GM23338 (cell line): ENCODE data around the gene SENP5. TPM values are rescaled to one million over a fixed set of nuclear protein-coding genes. Genes with fewer than 3 reads are reported as not detected.

ENCODE experiments used
- ATAC-seq: fragments of 200-7000 bp; cut with Tn5 transposase; 3 replicates; pipeline ENCODE4 v1.9.1; 2020
- DNase-seq: peaks from one replicate; pipeline ENCODE4 v3.0.0-alpha.2; 2015; ENCODE audit warnings: low spot score
- H2AFZ ChIP-seq: fragments of 200-600 bp; sonication (generic); 2 replicates; pipeline ENCODE4 v1.8.0; 2016; ENCODE audit warnings: antibody characterized with exemption, mild to moderate bottlenecking, moderate library complexity
- H3F3A ChIP-seq: fragments of 200-600 bp; sonication (generic); replicated peaks from 2 replicates; pipeline ENCODE4 v1.8.0; 2017; ENCODE audit warnings: antibody characterized with exemption, mixed run types, low read depth
- H3K27ac ChIP-seq: fragments of 200-600 bp; sonication (generic); 2 replicates; pipeline ENCODE4 v1.6.1; 2016; ENCODE audit warnings: low read depth
- H3K27me3 ChIP-seq: fragments of 200-600 bp; sonication (generic); 2 replicates; pipeline ENCODE4 v1.8.0; 2016; ENCODE audit warnings: mild to moderate bottlenecking, mixed run types, moderate library complexity; ENCODE audit not compliant: insufficient read depth
- H3K36me3 ChIP-seq: fragments of 200-600 bp; sonication (generic); 2 replicates; pipeline ENCODE4 v1.8.0; 2016; ENCODE audit warnings: mild to moderate bottlenecking; ENCODE audit not compliant: insufficient read depth
- H3K4me1 ChIP-seq: fragments of 200-600 bp; sonication (generic); 2 replicates; pipeline ENCODE4 v1.8.0; 2016; ENCODE audit warnings: mild to moderate bottlenecking, moderate library complexity; ENCODE audit not compliant: insufficient read depth
- H3K4me2 ChIP-seq: fragments of 200-600 bp; sonication (generic); 2 replicates; pipeline ENCODE4 v1.7.1; 2017; ENCODE audit warnings: mixed run types
- H3K4me3 ChIP-seq: fragments of 200-600 bp; sonication (generic); 2 replicates; pipeline ENCODE4 v1.6.1; 2016; ENCODE audit warnings: mixed run types
- H3K79me2 ChIP-seq: fragments of 200-600 bp; sonication (generic); replicated peaks from 2 replicates; pipeline ENCODE4 v1.8.0; 2017; ENCODE audit warnings: mild to moderate bottlenecking; ENCODE audit not compliant: insufficient read depth
- H3K9me2 ChIP-seq: fragments of 200-600 bp; sonication (generic); 2 replicates; pipeline ENCODE4 v1.8.0; 2017; ENCODE audit not compliant: insufficient read depth
- H4K20me1 ChIP-seq: fragments of 200-600 bp; sonication (generic); replicated peaks from 2 replicates; pipeline ENCODE4 v1.8.0; 2017; ENCODE audit warnings: mild to moderate bottlenecking; ENCODE audit not compliant: insufficient read depth
- H3K27ac Mint-ChIP-seq: 2 replicates; pipeline ENCODE4 v1.8.0; 2020; ENCODE audit warnings: inconsistent platforms, mild to moderate bottlenecking, moderate library complexity, mixed read lengths
- H3K27me3 Mint-ChIP-seq: 3 replicates; pipeline ENCODE4 v1.8.0; 2022; ENCODE audit warnings: low read depth, mild to moderate bottlenecking, moderate library complexity, mixed read lengths, inconsistent platforms; ENCODE audit not compliant: insufficient read depth, poor library complexity
- H3K36me3 Mint-ChIP-seq: 3 replicates; pipeline ENCODE4 v1.8.0; 2021; ENCODE audit warnings: low read depth, mild to moderate bottlenecking, inconsistent platforms, moderate library complexity, mixed read lengths
- H3K4me1 Mint-ChIP-seq: 3 replicates; pipeline ENCODE4 v1.8.0; 2020; ENCODE audit warnings: mild to moderate bottlenecking, inconsistent platforms, mixed read lengths
- H3K4me3 Mint-ChIP-seq: 3 replicates; pipeline ENCODE4 v1.8.0; 2021; ENCODE audit warnings: moderate library complexity, mild to moderate bottlenecking, inconsistent platforms, mixed read lengths
- H3K9me3 Mint-ChIP-seq: 3 replicates; pipeline ENCODE4 v1.8.0; 2020; ENCODE audit warnings: moderate library complexity, mild to moderate bottlenecking, inconsistent platforms, mixed read lengths
- CREB1 ChIP-seq: fragments of 250-450 bp; sonication (Bioruptor Pico); IDR thresholded peaks from 2 replicates; pipeline ENCODE4 v1.5.0; 2020; ENCODE audit warnings: low read depth, mild to moderate bottlenecking, moderate library complexity
- CTCF ChIP-seq, 2 experiments: fragments of 200-600 bp in 1 of 2; sonication (generic) in 1 of 2; conservative IDR thresholded peaks; 2 replicates each; pipeline versions ENCODE4 v1.5.1 to v1.6.1; 2016 to 2017; ENCODE audit warnings: antibody characterized with exemption in 2 of 2, low read depth in 2 of 2, mild to moderate bottlenecking in 2 of 2, moderate library complexity in 1 of 2
- EZH2 ChIP-seq: fragments of 200-600 bp; sonication (generic); IDR thresholded peaks from one replicate; pipeline ENCODE4 v1.8.0; 2017; ENCODE audit warnings: antibody characterized with exemption, mild to moderate bottlenecking, low read depth; ENCODE audit not compliant: unreplicated experiment
- EZH2phosphoT487 ChIP-seq: fragments of 200-600 bp; sonication (generic); IDR thresholded peaks from one replicate; pipeline ENCODE4 v1.8.1; 2018; ENCODE audit warnings: antibody characterized with exemption; ENCODE audit not compliant: unreplicated experiment
- NANOG ChIP-seq: IDR thresholded peaks from 2 replicates; pipeline ENCODE4 v1.6.1; 2016; ENCODE audit warnings: antibody characterized with exemption, borderline replicate concordance
- POLR2AphosphoS5 ChIP-seq: IDR thresholded peaks from 2 replicates; pipeline ENCODE4 v1.6.1; 2016; ENCODE audit warnings: antibody characterized with exemption, low read depth
- REST ChIP-seq: IDR thresholded peaks from one replicate; pipeline ENCODE4 v1.6.1; 2018; ENCODE audit warnings: antibody characterized with exemption; ENCODE audit not compliant: unreplicated experiment
- STAT1 ChIP-seq: IDR thresholded peaks from one replicate; pipeline ENCODE4 v1.6.1; 2016; ENCODE audit warnings: antibody characterized with exemption; ENCODE audit not compliant: unreplicated experiment
- ZNF114 ChIP-seq: fragments of 250-450 bp; sonication (Bioruptor Pico); IDR thresholded peaks from 2 replicates; pipeline ENCODE4 v1.5.0; 2020; ENCODE audit warnings: mild to moderate bottlenecking, moderate library complexity
- polyA plus RNA-seq: library from polyadenylated mRNA; unstranded; fragments of >200 nt; fragmentation: Nextera tagmentation; extraction: Ambion mirVana; gene quantifications from 2 replicates; pipeline ENCODE4 v1.2.1, GENCODE V29; 2016
- total RNA-seq: library from RNA; depleted of rRNA; stranded (reverse); fragments of >200 nt; shearing (Covaris generic); gene quantifications from 2 replicates; pipeline ENCODE4 v1.2.3, GENCODE V29; 2014

Gene SENP5
- total and polyA plus RNA-seq, 2 experiments from 2014 or later: 12.2 to 34.3 TPM

GRCh38 chr3:196976941-196977340 lies 109.2 kb downstream of the SENP5 start (continued):
- TF ChIP-seq CTCF (conservative IDR thresholded peaks at IDR 0.05; ENCODE audit: low read depth in 2 of 2) (no peak), POLR2AphosphoS5 (no peak), CREB1 (no peak), REST (no peak), NANOG (no peak), STAT1 (no peak), EZH2 (no peak)

- Histone ChIP-seq H3K4me1 (no peaks in the 10 kb centered on the region), H3F3A (no peaks in the 10 kb centered on the region), H3K79me2 (no peaks in the 10 kb centered on the region), H3K27me3 (no peaks in the 10 kb centered on the region), H3K27ac (no peak overlapping the region), H3K4me2 (no peak overlapping the region), H2AFZ (peak overlapping the region; percentile 77), H3K4me3 (no peak overlapping the region), H3K36me3 (no peaks in the 10 kb centered on the region), H3K9me2 (no peaks in the 10 kb centered on the region), H4K20me1 (no peaks in the 10 kb centered on the region)
- DNase-seq: no peak
- peaks cover 11% of the 10 kb centered on the region for H3K27me3 Mint-ChIP-seq
- H3K27ac Mint-ChIP-seq: no peak overlapping the region
- TF ChIP-seq CTCF (conservative IDR thresholded peaks at IDR 0.05; ENCODE audit: low read depth in 2 of 2) (no peak), ZNF114 (CRISPR knock-in tag) (no peak), STAT1 (no peak), CREB1 (no peak), EZH2phosphoT487 (no peak)
- H3K36me3 Mint-ChIP-seq: peaks cover 5% of the 10 kb centered on the region; the same call in 2 of the 3 replicates
- H3K9me3 Mint-ChIP-seq: peaks cover 17% of the 10 kb centered on the region
- peaks cover 3% of the 10 kb centered on the region; the same call in 1 of the 3 replicates for H3K4me1 Mint-ChIP-seq
- peak; percentile 29; the same call in 2 of the 3 replicates for ATAC-seq
- no peak overlapping the region for H3K4me3 Mint-ChIP-seq
These were observed 111.8 kb downstream of the SENP5 start for GRCh38 chr3:196979545-196979944.
